Activated CD4-positive, alpha-beta T cell treated with anti-CD3 and anti-CD28 coated beads, Interleukin-2, Interleukin-6, amounts not matched to agents 100 ng/mL and 50 ng/mL, durations not matched to agents 16 hours and 8 hours (primary cell): ENCODE results near the gene TAS2R4.
"Not testable (repeated sequence)": the region's sequence is repeated elsewhere in the genome, so short reads cannot be mapped to it uniquely, and the experiment has no call there.

Experiments
- DNase-seq: peaks from one replicate; pipeline ENCODE4 v3.0.0-alpha.2; 2020

The TAS2R4 gene, protein sequence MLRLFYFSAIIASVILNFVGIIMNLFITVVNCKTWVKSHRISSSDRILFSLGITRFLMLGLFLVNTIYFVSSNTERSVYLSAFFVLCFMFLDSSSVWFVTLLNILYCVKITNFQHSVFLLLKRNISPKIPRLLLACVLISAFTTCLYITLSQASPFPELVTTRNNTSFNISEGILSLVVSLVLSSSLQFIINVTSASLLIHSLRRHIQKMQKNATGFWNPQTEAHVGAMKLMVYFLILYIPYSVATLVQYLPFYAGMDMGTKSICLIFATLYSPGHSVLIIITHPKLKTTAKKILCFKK

DNA sequence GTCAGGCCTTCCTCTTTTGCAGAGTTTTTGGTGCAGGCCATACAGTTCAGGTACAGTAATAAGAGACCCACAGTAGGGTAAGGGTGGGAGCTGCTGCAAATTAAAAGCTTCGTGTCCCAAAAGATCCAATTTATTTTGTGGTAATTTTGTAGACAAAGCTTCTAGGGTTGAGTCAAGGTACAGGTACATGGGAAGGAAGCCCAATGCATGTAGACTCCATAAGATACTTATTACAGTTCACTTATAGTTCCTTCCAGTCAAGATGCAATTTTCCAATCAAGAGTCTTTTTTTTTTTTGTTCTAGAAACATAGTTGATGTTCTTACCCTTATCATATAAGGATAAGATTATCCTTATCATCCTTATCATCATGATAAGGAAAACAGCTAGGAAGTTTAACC lies at the start of gene TAS2R4:
TSS of gene TAS2R4 (plus strand) at position 301 of the 400 bp plus-strand sequence. CDS start 1,815 bp downstream, outside the sequence.
- no peak for DNase-seq

DNA sequence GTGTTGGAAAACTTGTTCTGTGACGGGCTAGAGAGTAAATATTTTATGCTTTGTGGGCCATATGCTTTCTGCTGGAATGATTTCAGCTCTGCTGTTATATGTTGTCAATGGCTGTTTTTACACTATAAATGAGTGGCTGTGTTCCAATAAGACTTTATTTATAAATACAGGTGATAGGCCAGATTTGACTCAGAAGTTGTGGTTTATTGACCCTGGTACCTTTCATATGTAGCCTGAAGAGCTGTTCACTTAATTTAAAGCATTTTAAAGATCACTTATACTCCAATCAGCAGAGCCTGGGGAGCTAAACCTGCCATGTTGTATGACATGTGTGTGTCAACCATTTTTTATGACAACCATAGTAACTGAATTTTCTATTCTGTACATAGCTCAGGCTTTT lies 47.5 kb upstream of the TAS2R4 start:
- no peak for DNase-seq

GRCh38 chr7:141731476-141732149 lies 44.9 kb upstream of the TAS2R4 start:
- DNase-seq, result no peak

- peak; percentile 14 for DNase-seq
These were observed 39.2 kb upstream of the TAS2R4 start for GRCh38 chr7:141737118-141737835.

- DNase-seq, result peak; percentile 95
These were observed 38.5 kb upstream of the TAS2R4 start, which contains the start of gene SSBP1 for GRCh38 chr7:141737836-141738591. Gene SSBP1, plus strand, starts transcription at chr7:141738358. Its CDS starts 809 bp downstream, at chr7:141739167.

DNA sequence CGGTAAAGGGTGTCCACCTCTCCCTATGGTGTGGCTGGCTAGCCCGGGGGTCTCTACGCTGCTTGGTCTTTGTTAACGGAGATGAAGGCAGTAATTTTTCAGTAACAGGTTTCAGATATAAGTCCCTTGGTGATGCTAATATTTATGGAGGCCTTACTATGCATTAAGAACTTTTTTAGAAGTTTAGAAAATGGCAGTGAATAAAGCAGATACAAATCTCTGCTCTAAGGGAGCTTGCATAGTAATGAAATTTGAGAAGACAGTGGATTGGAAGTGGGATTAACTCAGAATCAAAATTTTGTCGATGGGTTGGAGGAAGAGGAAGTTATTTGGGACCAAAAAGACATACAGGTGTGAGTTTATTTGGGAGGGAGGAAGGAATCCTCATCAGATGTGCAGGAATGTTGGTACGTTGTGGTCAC lies 37.9 kb upstream of the TAS2R4 start:
- DNase-seq, result no peak

DNA sequence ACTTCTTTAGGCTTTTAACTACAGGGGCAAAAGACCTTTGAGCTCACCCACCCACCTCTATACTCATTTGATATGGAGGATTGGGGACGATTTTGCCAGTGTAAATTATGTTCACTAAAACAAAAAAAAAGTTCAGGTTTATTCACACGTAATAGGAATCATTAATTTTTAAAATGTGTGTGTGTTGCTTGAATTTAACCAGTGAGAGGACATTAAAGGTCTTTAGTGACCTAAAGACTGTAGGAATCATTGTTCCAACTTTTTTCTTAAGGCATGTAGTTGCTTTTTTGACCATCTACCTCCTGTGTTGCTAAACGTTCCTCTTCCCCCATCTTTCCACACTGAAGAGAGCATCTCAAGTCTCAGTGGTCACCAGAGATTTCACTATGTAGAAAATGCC lies 37.2 kb upstream of the TAS2R4 start:
- DNase-seq, result no peak

GRCh38 chr7:141742229-141742628 lies 34.2 kb upstream of the TAS2R4 start:
- DNase-seq, result no peak

- DNase-seq, result no peak
These were observed 32.3 kb upstream of the TAS2R4 start for GRCh38 chr7:141744131-141744530.

DNA sequence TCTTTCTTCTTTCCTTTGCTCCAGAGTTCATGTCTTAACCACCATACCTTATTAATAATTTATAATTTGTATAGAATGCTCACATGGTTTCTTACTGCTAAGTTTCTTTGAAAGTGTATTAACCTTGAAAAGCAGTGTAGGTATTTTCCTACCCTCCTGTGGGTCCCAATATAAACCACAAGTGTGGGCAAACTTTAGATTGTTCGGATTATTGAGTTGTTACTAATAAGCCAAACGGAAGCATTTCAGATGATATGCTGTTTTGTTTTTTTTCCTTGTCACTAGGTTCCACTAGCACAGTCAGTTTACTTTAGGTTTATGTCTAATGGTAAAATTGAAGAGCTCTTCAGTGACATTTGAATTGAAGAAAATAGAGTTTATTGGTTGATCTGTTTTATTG lies 28.1 kb upstream of the TAS2R4 start:
- no peak for DNase-seq

DNA sequence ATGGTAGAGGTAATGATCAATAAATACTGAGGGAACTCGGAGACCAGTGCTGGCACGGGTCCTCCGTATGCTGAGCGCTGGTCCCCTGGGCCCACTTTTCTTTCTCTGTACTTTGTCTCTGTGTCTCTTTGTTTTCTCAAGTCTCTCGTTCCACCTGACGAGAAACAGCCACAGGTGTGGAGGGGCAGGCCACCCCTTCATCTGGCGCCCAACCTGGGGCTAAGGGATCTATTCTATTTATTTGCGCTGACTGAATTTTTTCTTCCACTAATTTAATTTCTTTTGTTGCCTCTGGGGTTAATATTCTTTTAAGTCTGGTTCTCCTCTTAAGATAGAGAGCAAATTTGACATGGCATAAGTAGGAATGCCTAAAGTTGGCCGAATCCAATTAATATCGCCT lies 24.6 kb upstream of the TAS2R4 start:
- not testable (repeated sequence) for DNase-seq

GRCh38 chr7:141752634-141753033 lies 23.8 kb upstream of the TAS2R4 start:
- no peak for DNase-seq

GRCh38 chr7:141754939-141755338 lies 21.5 kb upstream of the TAS2R4 start:
- DNase-seq, result peak; percentile 35

DNA sequence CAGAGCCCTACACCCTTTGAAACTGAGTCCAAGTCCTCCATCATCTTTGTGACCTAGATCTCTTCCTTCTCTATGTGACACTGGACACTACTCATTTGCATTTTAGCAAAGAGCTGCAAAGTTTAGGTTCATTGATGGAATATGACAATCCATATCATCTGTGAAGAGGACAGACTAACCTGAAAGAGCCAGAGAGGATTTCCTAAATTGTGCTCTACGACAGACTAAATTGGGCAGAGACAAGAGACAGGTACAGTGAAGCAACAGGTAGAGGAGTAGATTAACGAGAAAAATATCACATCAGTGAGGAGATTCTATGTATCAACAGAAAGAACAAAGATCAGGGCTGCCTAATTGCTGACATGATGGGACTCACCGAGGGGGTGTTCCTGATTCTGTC lies 12.7 kb upstream of the TAS2R4 start, which contains the start of gene TAS2R3:
TSS of gene TAS2R3 (plus strand) at position 301 of the 400 bp plus-strand sequence. CDS start at position 363, 62 bp downstream.
- no peak for DNase-seq

- DNase-seq, result not testable (repeated sequence)
These were observed 6.3 kb upstream of the TAS2R4 start for GRCh38 chr7:141770083-141770583.

DNA sequence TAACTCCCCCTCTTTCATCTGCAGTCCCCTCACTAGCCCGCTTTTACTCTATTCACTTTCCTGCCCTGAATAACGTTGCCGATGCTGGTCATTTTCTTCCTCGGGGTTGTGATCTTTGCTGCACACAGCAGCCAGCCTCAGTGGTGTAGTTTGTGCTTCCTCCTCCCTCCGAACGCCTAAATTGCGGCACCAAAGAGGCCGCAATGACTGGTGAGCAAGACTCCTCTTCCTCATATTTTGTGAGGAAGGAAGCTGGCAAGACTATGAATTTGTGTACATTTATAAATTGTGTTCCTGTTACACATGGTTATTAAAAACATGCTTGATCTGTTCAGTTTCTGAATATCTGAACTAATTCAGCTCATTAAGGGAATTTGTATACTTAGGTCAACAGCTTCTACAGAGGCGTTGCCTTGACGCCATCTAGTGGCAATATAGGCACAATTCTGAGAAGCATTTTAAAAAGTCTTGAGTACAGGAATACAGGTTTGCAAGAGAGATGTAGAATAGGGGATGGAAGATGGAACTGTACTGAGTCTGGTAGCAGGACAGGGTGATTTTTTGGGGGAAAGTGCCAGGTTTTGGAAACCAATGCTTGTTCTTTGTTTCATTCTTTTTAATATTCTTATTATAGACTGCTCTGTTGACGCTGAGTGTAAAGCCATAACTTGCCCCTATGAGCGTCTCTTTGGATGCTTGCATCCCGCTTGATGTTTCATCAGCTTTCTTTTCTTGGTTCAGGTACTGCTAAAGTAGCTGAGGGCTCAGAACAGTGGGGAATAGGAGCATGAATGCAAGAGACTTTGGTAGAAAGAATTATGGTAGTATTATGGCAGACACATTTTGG lies 9.5 kb downstream of the TAS2R4 start:
- peak; percentile 54 for DNase-seq

DNA sequence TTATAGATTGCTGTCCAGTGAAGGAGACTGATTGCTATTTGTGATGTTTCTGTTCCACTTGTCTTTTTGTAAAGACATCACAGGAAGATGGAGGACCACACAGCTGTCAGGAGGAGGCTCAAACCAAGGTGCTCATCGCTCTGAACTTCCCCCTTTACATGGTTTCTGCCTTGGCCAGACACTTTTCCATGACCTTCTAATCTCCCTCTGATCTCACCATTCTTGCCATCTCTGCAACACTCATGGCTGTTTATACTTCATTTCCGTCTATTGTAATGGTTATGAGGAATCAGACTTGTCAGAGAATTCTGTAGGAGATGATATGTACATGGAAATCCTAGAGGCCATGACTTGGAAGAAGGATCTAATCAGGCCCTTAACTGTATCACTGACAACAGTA lies 11.8 kb downstream of the TAS2R4 start:
- no peak for DNase-seq

DNA sequence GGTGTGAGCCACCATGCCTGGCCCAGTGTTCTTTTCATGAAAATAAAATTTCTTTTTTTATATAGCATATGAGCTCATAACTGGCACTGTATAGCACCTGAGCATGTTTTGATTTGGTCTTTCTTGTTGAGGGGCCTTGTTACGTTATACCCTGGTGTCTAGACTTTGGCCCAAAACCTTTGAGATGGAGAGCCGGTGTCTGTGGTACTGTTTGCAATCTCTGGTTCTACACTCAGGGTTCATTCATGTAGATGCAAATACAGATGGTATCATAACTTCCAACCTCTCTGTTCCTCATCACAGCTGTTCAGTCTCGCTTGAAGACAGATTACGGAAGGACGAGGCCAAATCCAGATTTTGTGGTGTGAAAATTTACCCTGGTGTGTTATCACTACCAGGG lies 13.4 kb downstream of the TAS2R4 start, which contains the start of gene TAS2R5:
TSS of gene TAS2R5 (plus strand) at position 301 of the 400 bp plus-strand sequence. CDS start 145 bp downstream, outside the sequence.
- DNase-seq, result no peak

GRCh38 chr7:141792526-141792925 lies 16.1 kb downstream of the TAS2R4 start:
- DNase-seq, result no peak

- DNase-seq, result no peak
These were observed 43.6 kb downstream of the TAS2R4 start for GRCh38 chr7:141820067-141820466.

- DNase-seq, result not testable (repeated sequence)
These were observed 46.0 kb downstream of the TAS2R4 start for GRCh38 chr7:141822432-141822831.
